K562 (cell line): Measurements from ENCODE around the gene ITPR1. TPM values are rescaled to one million over a fixed set of nuclear protein-coding genes. Genes with fewer than 3 reads are reported as not detected.

Experiments
- GTF2F1 ChIP-seq: IDR thresholded peaks from 2 replicates; pipeline ENCODE4 v1.6.1; 2011; ENCODE audit warnings: low read depth, low read length, improper control_type of control experiment
- HMG20B ChIP-seq: fragments of 250-450 bp; sonication (Bioruptor Pico); IDR thresholded peaks from 2 replicates; pipeline ENCODE4 v1.5.0; 2021; ENCODE audit warnings: mild to moderate bottlenecking
- KDM4B ChIP-seq, 2 experiments: fragments of 450-650 bp in 1 of 2; sonication (generic) in 1 of 2; IDR thresholded peaks; 2 replicates each; pipeline ENCODE4 v1.6.1; 2016 to 2017; ENCODE audit warnings: borderline replicate concordance in 2 of 2, antibody characterized with exemption in 1 of 2, low read depth in 1 of 2, mild to moderate bottlenecking in 1 of 2
- NFE2L1 ChIP-seq: fragments of 450-650 bp; IDR thresholded peaks from 2 replicates; pipeline ENCODE4 v1.6.1; 2016; ENCODE audit warnings: missing genetic modification characterization, low read depth, mild to moderate bottlenecking, missing compliant biosample characterization, moderate library complexity, borderline replicate concordance
- OTX1 ChIP-seq: fragments of 450-650 bp; formaldehyde crosslinking; IDR thresholded peaks from 2 replicates; pipeline ENCODE4 v1.4.0; 2022; ENCODE audit warnings: mild to moderate bottlenecking
- SMARCE1 ChIP-seq: fragments of 450-650 bp; IDR thresholded peaks from 2 replicates; pipeline ENCODE4 v1.7.1; 2016; ENCODE audit warnings: mild to moderate bottlenecking
- TEAD2 ChIP-seq: fragments of 450-650 bp; IDR thresholded peaks from 2 replicates; pipeline ENCODE4 v1.6.1; 2016; ENCODE audit warnings: missing genetic modification characterization, control low read depth, missing compliant biosample characterization
- polyA plus RNA-seq, 8 experiments: library from polyadenylated mRNA; depleted of rRNA in 4 of 8; stranded (reverse) in 5 of 8; unstranded in 3 of 8; fragments of >200 nt; fragmentation: Nextera tagmentation in 2 of 8; fragmentation: Illumina TruSeq in 1 of 8; extraction: Ambion mirVana in 2 of 8; extraction: Trizol in 1 of 8; gene quantifications; 2 replicates each; pipeline versions ENCODE4 v1.2.1 to v1.2.3, GENCODE V29; 2011 to 2014; ENCODE audit warnings: inconsistent platforms in 1 of 8, missing spikeins in 1 of 8
- total RNA-seq, 7 experiments: library from RNA; depleted of rRNA in 6 of 7; stranded (reverse); fragments of >200 nt in 6 of 7; fragmentation: Illumina TruSeq in 2 of 7; extraction: Trizol in 2 of 7; gene quantifications; 2 replicates each; pipeline versions ENCODE4 v1.2.1 to v1.2.3, GENCODE V29; 2011 to 2021; ENCODE audit warnings: low replicate concordance in 1 of 7
- TF ChIP-seq, protein P1 (sequence below), 2 experiments: fragments of 250-450 bp in 1 of 2; fragments of 450-650 bp in 1 of 2; sonication (Bioruptor Pico) in 1 of 2; IDR thresholded peaks; 2 replicates each; pipeline versions ENCODE4 v1.6.1 to v1.8.0; 2016 to 2021; ENCODE audit warnings: mild to moderate bottlenecking in 2 of 2, moderate library complexity in 2 of 2, missing compliant biosample characterization in 1 of 2, missing genetic modification characterization in 1 of 2
- TF ChIP-seq, protein P2 (sequence below): sonication (generic); formaldehyde crosslinking; IDR thresholded peaks from 2 replicates; pipeline ENCODE4 v1.8.0; 2022; ENCODE audit warnings: mild to moderate bottlenecking, missing genetic modification reagents
- TF ChIP-seq, protein P3 (sequence below): fragments of 450-650 bp; IDR thresholded peaks from 2 replicates; pipeline ENCODE4 v1.6.1; 2016
- TF ChIP-seq, protein P4 (sequence below): sonication (generic); formaldehyde crosslinking; IDR thresholded peaks from 2 replicates; pipeline ENCODE4 v1.8.0; 2023; ENCODE audit warnings: mild to moderate bottlenecking, missing genetic modification reagents

Gene ITPR1
- total and polyA plus RNA-seq, 9 of the 15 experiments (the other 6 are each of a cell fraction or from before 2014, with no cell fraction given), result 22.4 to 40.0 (median 27.4) TPM

DNA sequence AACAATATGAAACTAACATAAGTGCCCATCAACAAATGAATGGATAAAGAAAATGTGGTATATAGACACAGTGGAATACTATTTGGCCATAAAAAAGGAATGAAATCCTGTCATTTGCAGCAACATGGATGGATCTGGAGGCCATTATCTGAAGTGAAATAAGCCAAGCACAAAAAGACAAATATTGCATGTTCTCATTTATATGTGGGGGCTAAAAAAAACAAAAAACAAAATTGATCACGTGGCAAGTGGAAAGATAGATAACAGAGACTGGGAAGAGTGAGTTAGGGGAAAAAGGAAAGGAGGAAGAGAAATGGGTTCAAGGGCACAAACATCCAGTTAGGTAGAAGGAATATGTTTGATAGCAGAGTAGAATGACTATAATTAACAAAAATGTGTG, 330.2 kb downstream of the ITPR1 start (continued):
- TF ChIP-seq, protein P1, sequence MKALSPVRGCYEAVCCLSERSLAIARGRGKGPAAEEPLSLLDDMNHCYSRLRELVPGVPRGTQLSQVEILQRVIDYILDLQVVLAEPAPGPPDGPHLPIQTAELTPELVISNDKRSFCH (CRISPR knock-in tag; IDR thresholded peaks at IDR 0.05), result no peak
- TF ChIP-seq, protein P1 (tag; IDR thresholded peaks at IDR 0.05), result no peak
- TF ChIP-seq, protein P2, sequence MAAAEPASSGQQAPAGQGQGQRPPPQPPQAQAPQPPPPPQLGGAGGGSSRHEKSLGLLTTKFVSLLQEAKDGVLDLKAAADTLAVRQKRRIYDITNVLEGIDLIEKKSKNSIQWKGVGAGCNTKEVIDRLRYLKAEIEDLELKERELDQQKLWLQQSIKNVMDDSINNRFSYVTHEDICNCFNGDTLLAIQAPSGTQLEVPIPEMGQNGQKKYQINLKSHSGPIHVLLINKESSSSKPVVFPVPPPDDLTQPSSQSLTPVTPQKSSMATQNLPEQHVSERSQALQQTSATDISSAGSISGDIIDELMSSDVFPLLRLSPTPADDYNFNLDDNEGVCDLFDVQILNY (CRISPR knock-in tag), result no peak
- TF ChIP-seq GTF2F1 (no peak), SMARCE1 (no peak), NFE2L1 (tag) (no peak), HMG20B (CRISPR knock-in tag) (no peak), TEAD2 (no peak), OTX1 (CRISPR knock-in tag) (peak; percentile 23; the same call in 1 of the 2 replicates), KDM4B (IDR thresholded peaks at IDR 0.05; ENCODE audit: borderline replicate concordance in 2 of 2, low read depth in 1 of 2) (no peak)
- TF ChIP-seq, protein P3, sequence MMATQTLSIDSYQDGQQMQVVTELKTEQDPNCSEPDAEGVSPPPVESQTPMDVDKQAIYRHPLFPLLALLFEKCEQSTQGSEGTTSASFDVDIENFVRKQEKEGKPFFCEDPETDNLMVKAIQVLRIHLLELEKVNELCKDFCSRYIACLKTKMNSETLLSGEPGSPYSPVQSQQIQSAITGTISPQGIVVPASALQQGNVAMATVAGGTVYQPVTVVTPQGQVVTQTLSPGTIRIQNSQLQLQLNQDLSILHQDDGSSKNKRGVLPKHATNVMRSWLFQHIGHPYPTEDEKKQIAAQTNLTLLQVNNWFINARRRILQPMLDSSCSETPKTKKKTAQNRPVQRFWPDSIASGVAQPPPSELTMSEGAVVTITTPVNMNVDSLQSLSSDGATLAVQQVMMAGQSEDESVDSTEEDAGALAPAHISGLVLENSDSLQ, result no peak
- TF ChIP-seq, protein P4, sequence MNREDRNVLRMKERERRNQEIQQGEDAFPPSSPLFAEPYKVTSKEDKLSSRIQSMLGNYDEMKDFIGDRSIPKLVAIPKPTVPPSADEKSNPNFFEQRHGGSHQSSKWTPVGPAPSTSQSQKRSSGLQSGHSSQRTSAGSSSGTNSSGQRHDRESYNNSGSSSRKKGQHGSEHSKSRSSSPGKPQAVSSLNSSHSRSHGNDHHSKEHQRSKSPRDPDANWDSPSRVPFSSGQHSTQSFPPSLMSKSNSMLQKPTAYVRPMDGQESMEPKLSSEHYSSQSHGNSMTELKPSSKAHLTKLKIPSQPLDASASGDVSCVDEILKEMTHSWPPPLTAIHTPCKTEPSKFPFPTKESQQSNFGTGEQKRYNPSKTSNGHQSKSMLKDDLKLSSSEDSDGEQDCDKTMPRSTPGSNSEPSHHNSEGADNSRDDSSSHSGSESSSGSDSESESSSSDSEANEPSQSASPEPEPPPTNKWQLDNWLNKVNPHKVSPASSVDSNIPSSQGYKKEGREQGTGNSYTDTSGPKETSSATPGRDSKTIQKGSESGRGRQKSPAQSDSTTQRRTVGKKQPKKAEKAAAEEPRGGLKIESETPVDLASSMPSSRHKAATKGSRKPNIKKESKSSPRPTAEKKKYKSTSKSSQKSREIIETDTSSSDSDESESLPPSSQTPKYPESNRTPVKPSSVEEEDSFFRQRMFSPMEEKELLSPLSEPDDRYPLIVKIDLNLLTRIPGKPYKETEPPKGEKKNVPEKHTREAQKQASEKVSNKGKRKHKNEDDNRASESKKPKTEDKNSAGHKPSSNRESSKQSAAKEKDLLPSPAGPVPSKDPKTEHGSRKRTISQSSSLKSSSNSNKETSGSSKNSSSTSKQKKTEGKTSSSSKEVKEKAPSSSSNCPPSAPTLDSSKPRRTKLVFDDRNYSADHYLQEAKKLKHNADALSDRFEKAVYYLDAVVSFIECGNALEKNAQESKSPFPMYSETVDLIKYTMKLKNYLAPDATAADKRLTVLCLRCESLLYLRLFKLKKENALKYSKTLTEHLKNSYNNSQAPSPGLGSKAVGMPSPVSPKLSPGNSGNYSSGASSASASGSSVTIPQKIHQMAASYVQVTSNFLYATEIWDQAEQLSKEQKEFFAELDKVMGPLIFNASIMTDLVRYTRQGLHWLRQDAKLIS (CRISPR knock-in tag), result no peak
- TF ChIP-seq, all 486 proteins: peak for 28
